OCI-LY3 (cell line): ENCODE results near the gene HPCAL1.

Experiments used
- H2AFZ ChIP-seq: fragments of 200-600, 300-600 bp; shearing (Covaris generic); 2 replicates; pipeline ENCODE4 v1.6.0; 2014; ENCODE audit warnings: antibody characterized with exemption, low read depth, low read length
- H3K27ac ChIP-seq: fragments of 200-600, 300-600 bp; sonication (generic); 2 replicates; pipeline ENCODE4 v1.5.1; 2014; ENCODE audit warnings: mild to moderate bottlenecking, low read length, moderate library complexity, mixed read lengths
- H3K27me3 ChIP-seq: fragments of 200-600, 300-600 bp; sonication (generic); 2 replicates; pipeline ENCODE4 v1.6.1; 2014; ENCODE audit warnings: low read depth, low read length, mixed read lengths
- H3K36me3 ChIP-seq: fragments of 200-600, 300-600 bp; sonication (generic); replicated peaks from 2 replicates; pipeline ENCODE3; 2014; ENCODE audit warnings: low read depth, low read length, mixed read lengths
- H3K4me1 ChIP-seq: fragments of 300-600, 200-600 bp; sonication (generic); 2 replicates; pipeline ENCODE4 v1.6.1; 2014; ENCODE audit warnings: low read length, mixed read lengths
- H3K4me2 ChIP-seq: fragments of 200-600, 300-600 bp; sonication (generic); 2 replicates; pipeline ENCODE4 v1.6.1; 2014; ENCODE audit warnings: low read length, mixed read lengths
- H3K4me3 ChIP-seq: fragments of 300-600, 200-600 bp; sonication (generic); 2 replicates; pipeline ENCODE4 v1.5.1; 2014; ENCODE audit warnings: antibody characterized with exemption, mild to moderate bottlenecking, low read length, moderate library complexity
- H3K79me2 ChIP-seq: fragments of 300-600, 200-600 bp; shearing (Covaris generic); 2 replicates; pipeline ENCODE4 v1.6.1; 2014; ENCODE audit warnings: mild to moderate bottlenecking, low read length, mixed read lengths
- H3K9ac ChIP-seq: fragments of 300-600, 200-600 bp; shearing (Covaris generic); 2 replicates; pipeline ENCODE4 v1.6.0; 2014; ENCODE audit warnings: mild to moderate bottlenecking, low read length, moderate library complexity
- H3K9me3 ChIP-seq: fragments of 200-600, 300-600 bp; shearing (Covaris generic); 2 replicates; pipeline ENCODE4 v1.6.1; 2014; ENCODE audit warnings: low read length, mixed read lengths; ENCODE audit not compliant: insufficient read depth
- H4K20me1 ChIP-seq: fragments of 200-600, 300-600 bp; sonication (generic); 2 replicates; pipeline ENCODE4 v1.6.1; 2016; ENCODE audit warnings: low read length, mixed read lengths; ENCODE audit not compliant: insufficient read depth
- EZH2phosphoT487 ChIP-seq: fragments of 200-600 bp; shearing (Covaris generic); IDR thresholded peaks from 2 replicates; pipeline ENCODE4 v1.6.1; 2018; ENCODE audit warnings: antibody characterized with exemption, mixed run types, low read depth
- TF ChIP-seq, protein P1 (sequence below): fragments of 200-600, 300-600 bp; sonication (generic); IDR thresholded peaks from 2 replicates; pipeline ENCODE4 v1.5.1; 2014; ENCODE audit warnings: antibody characterized with exemption, low read length, low read depth

The HPCAL1 gene

DNA sequence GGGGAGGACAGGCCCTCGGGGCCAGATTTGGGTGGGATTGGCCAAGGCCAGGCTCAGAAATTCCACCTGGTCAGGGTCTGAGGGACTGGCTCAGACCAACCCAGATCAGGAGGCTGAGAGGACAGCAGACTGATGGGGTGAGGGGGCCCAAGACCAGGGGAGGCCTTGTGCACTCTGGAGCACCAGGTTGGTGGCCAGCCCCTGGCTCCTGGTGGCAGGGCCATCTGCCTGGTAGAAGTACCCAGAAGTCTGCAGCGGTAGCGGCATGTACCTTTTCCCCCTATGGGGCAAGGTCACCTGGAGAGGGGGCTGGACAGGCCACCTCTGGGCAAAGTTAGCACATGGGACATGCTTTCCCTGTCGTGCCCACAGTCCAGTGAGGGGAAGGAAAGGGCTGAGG is 166.6 kb downstream of the HPCAL1 start:
- no peaks in the 10 kb centered on the region for H3K9me3 ChIP-seq
- TF ChIP-seq EZH2phosphoT487, result no peak
- TF ChIP-seq, protein P1, sequence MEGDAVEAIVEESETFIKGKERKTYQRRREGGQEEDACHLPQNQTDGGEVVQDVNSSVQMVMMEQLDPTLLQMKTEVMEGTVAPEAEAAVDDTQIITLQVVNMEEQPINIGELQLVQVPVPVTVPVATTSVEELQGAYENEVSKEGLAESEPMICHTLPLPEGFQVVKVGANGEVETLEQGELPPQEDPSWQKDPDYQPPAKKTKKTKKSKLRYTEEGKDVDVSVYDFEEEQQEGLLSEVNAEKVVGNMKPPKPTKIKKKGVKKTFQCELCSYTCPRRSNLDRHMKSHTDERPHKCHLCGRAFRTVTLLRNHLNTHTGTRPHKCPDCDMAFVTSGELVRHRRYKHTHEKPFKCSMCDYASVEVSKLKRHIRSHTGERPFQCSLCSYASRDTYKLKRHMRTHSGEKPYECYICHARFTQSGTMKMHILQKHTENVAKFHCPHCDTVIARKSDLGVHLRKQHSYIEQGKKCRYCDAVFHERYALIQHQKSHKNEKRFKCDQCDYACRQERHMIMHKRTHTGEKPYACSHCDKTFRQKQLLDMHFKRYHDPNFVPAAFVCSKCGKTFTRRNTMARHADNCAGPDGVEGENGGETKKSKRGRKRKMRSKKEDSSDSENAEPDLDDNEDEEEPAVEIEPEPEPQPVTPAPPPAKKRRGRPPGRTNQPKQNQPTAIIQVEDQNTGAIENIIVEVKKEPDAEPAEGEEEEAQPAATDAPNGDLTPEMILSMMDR, result no peak
- H3K79me2 ChIP-seq, result no peaks in the 10 kb centered on the region
- H3K4me2 ChIP-seq, result no peak overlapping the region
- H3K27ac ChIP-seq, result no peak overlapping the region
- no peaks in the 10 kb centered on the region for H3K36me3 ChIP-seq
- no peak overlapping the region for H3K9ac ChIP-seq
- H4K20me1 ChIP-seq, result no peaks in the 10 kb centered on the region
- peaks cover 8% of the 10 kb centered on the region; the same call in 1 of the 2 replicates for H3K4me1 ChIP-seq
- H3K4me3 ChIP-seq, result no peak overlapping the region
- H2AFZ ChIP-seq, result no peak overlapping the region
- peaks cover 4% of the 10 kb centered on the region; the same call in 1 of the 2 replicates for H3K27me3 ChIP-seq

DNA sequence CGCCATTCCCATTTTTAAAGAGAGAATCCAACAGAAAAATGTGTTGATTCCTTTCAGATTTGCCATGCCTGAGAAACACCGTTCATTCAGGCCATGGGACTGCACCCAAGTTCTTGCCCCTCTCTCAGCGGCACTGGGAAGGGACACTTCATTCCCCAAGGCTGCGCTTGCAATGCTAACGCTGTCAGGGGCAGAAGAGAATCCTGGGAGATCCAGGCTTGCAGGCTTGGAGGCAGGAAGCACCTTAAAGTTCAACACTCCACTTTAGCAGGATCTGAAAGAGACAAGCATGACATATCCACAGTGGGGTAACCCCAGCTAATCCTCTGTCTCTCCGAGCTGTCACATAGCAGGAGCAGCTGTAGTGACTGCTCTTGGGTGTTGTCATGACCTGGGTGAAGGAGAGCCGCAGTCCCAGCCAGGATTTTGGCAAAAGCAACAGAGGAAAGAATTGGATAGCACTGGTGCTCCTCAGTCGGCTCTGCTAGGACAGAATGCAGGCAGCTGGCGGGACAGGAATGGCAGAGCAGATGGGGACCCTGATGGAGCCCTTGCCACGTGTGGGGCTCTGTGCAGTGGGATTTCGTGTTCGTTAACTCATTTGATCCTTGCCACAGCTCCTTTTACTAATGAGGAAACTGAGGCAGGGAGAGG is 167.4 kb downstream of the HPCAL1 start:
- Histone ChIP-seq H3K79me2 (no peaks in the 10 kb centered on the region), H3K9ac (no peak overlapping the region), H3K27me3 (peaks cover 4% of the 10 kb centered on the region; the same call in 1 of the 2 replicates), H3K4me3 (no peak overlapping the region), H2AFZ (no peak overlapping the region), H3K4me2 (no peak overlapping the region), H4K20me1 (no peaks in the 10 kb centered on the region), H3K9me3 (no peaks in the 10 kb centered on the region), H3K4me1 (peaks cover 8% of the 10 kb centered on the region; the same call in 1 of the 2 replicates), H3K27ac (no peak overlapping the region), H3K36me3 (no peaks in the 10 kb centered on the region)
- no peak for TF ChIP-seq EZH2phosphoT487
- TF ChIP-seq, protein P1, result no peak

DNA sequence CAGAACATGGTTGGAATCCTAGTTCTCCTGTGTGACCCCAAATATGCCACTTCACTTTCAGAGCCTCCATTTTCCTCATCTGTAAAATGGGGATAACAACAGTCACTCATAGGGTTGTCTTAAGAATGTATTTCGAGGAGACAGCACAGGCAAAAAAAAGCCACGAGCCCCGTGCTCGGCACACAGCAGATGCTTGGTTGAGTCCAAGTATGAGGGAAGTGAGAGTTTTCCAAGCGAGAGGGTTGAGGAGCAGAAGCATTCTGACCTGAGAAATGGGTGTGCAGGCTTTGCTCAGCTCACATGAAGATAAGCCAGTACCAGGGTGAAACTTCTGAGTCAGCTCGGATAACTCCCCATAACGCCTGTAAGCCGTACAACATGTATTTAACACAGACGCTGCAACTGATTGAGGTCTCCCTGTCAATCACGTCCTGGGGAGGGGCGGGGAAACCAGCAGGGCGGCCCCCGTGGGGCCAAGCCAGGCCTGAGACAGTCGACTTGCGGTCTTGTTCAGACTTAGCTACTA is 168.4 kb downstream of the HPCAL1 start:
- H2AFZ ChIP-seq, result no peak overlapping the region

DNA sequence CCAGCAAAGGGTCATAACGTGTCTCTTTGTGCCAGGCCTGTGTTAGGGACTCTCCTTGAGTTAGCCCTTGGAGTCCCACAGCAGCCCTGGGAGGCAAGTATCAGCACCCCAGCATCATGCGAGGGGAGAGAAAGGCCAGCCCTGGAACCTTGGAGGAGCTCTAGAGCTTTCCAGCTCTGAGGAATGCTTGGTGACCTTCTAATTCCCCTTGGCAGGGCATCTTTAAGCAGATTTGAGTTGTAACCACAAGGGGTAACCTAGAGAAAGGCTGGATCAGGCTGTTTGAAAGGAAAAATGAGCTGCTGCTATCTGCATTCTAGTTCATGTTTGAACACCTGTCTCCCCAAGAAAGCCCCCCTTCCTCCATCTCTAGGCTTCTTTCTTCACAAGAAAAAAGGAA is 169.3 kb downstream of the HPCAL1 start:
- Histone ChIP-seq H3K4me3 (no peak overlapping the region), H3K36me3 (no peaks in the 10 kb centered on the region), H3K27me3 (no peaks in the 10 kb centered on the region; the same call in 1 of the 2 replicates), H3K79me2 (no peaks in the 10 kb centered on the region), H3K4me2 (no peak overlapping the region), H4K20me1 (no peaks in the 10 kb centered on the region), H3K4me1 (peaks cover 8% of the 10 kb centered on the region; the same call in 1 of the 2 replicates), H3K27ac (no peak overlapping the region), H2AFZ (no peak overlapping the region), H3K9ac (no peak overlapping the region), H3K9me3 (no peaks in the 10 kb centered on the region)
- no peak for TF ChIP-seq EZH2phosphoT487
- TF ChIP-seq, protein P1, result no peak

More for the DNA sequence above, 168.4 kb downstream of the HPCAL1 start:
- TF ChIP-seq, protein P1, result no peak
- TF ChIP-seq EZH2phosphoT487, result no peak
- Histone ChIP-seq H3K27me3 (peaks cover 4% of the 10 kb centered on the region; the same call in 1 of the 2 replicates), H3K79me2 (no peaks in the 10 kb centered on the region), H3K4me3 (no peak overlapping the region), H3K36me3 (no peaks in the 10 kb centered on the region), H3K9me3 (no peaks in the 10 kb centered on the region), H3K9ac (no peak overlapping the region), H4K20me1 (no peaks in the 10 kb centered on the region), H3K27ac (no peak overlapping the region), H3K4me1 (peaks cover 8% of the 10 kb centered on the region; the same call in 1 of the 2 replicates), H3K4me2 (peak overlapping the region; percentile 10)
